Heart left ventricle (tissue), 16 donors: ENCODE results near the gene GET4. TPM values are rescaled to one million over a fixed set of nuclear protein-coding genes. Genes with fewer than 3 reads are reported as not detected.

Experiments
- ATAC-seq, 4 donors: fragments of 200-7000 bp; cut with Tn5 transposase; one replicate each; pipeline ENCODE4 v1.9.1; 2020 to 2022; ENCODE audit warnings: moderate library complexity in 4 of 4, mild to moderate bottlenecking in 3 of 4, moderate number of reproducible peaks in 1 of 4
- DNase-seq, 5 donors: peaks; one replicate each; pipeline ENCODE4 v3.0.0-alpha.2; 2020
- H3K27ac ChIP-seq, 12 donors: fragments of 200-600 bp; sonication (generic) in 4 of 12; one replicate each; pipeline versions ENCODE4 v1.5.0 to v1.8.0; 2016 to 2022; ENCODE audit warnings: mild to moderate bottlenecking in 2 of 12
- H3K27me3 ChIP-seq, 9 donors: fragments of 200-600 bp; sonication (generic) in 2 of 9; one replicate each; pipeline versions ENCODE4 v1.5.1 to v1.8.0; 2016 to 2022; ENCODE audit warnings: mild to moderate bottlenecking in 3 of 9
- H3K36me3 ChIP-seq, 9 donors: fragments of 200-600 bp; sonication (generic) in 2 of 9; one replicate each; pipeline versions ENCODE4 v1.5.0 to v1.8.0; 2018 to 2022; ENCODE audit warnings: mild to moderate bottlenecking in 2 of 9
- H3K4me1 ChIP-seq, 12 donors: fragments of 200-600 bp; sonication (generic) in 4 of 12; one replicate each; pipeline versions ENCODE4 v1.5.0 to v1.8.0; 2016 to 2022; ENCODE audit warnings: mild to moderate bottlenecking in 3 of 12
- H3K4me3 ChIP-seq, 12 donors: fragments of 200-600 bp; sonication (generic) in 4 of 12; one replicate each; pipeline versions ENCODE4 v1.5.0 to v1.8.0; 2017 to 2022; ENCODE audit warnings: mild to moderate bottlenecking in 9 of 12, moderate library complexity in 4 of 12
- H3K9me3 ChIP-seq, 12 donors: fragments of 200-600 bp; sonication (generic) in 4 of 12; one replicate each; pipeline versions ENCODE4 v1.5.0 to v1.8.0; 2016 to 2022; ENCODE audit warnings: mild to moderate bottlenecking in 1 of 12
- POLR2A ChIP-seq, 2 donors: fragments of 450-650 bp; IDR thresholded peaks; one replicate each; pipeline ENCODE4 v1.6.1; 2017; ENCODE audit warnings: antibody characterized with exemption in 2 of 2, mild to moderate bottlenecking in 2 of 2, moderate library complexity in 2 of 2
- WGBS, 4 donors: extraction: QIAGEN DNeasy Blood & Tissue Kit in 2 of 4; methylation state at CpG; one replicate each; pipeline versions ENCODE4 v1.1.5 to v1.1.7; 2013 to 2018; 5-methylcytosine and 5-hydroxymethylcytosine counted together
- intact Hi-C, 10 donors: fragments of 100-400 bp; cut with DNase I; formaldehyde crosslinking; loops; one replicate each; pipeline versions ENCODE4 v1.11.1 to v1.14.2; 2022
- polyA plus RNA-seq, 2 donors: library from polyadenylated mRNA; stranded (reverse); fragments of 200-250 nt; gene quantifications; one replicate each; pipeline ENCODE4 v1.2.3, GENCODE V29; 2013
- total RNA-seq, 9 donors: library from RNA; depleted of rRNA in 2 of 9; stranded (reverse); fragments of >200 nt in 2 of 9; fragmentation: NEBNext Ultra II Directional in 3 of 9; extraction: Animal tissue kit (Norgen Biotek cat#: 25700) in 3 of 9; gene quantifications; one replicate each; pipeline versions ENCODE4 v1.1.0 to v1.2.4, GENCODE V29; 2016 to 2023
- TF ChIP-seq, protein P1 (sequence below), 12 donors: fragments of 200-600 bp; sonication (generic) in 4 of 12; IDR thresholded peaks; one replicate each; pipeline versions ENCODE4 v1.5.0 to v1.8.0; 2018 to 2022; ENCODE audit warnings: antibody characterized with exemption in 12 of 12, mild to moderate bottlenecking in 5 of 12
- donor health status: ischemic (EF 13 %, LVEDD 7.1; RV severe dilation, severe dysfunction).
- donor health status: healthy with polysubstance abuse.
- donor health status: DM: no; HTN: yes; CAD: no.
- donor health status: DM: no; HTN: no; CAD: no.
- donor health status: ischemic (EF 25% LVEDD 6.9; RV normal size, moderate dysfunction).
- donor health status: ischemic (EF 25% LVEDD 5.7; RV mildly dilated, moderate dysfunction).
- donor health status: healthy.
- donor health status: DM: yes; HTN: yes; CAD: no.
- donor health status: ischemic (EF 35%, LVEDD 5.7; RV mildly dilated, moderate dysfunction).
- donor health status: nonischemic (EF 11% LVEDD 7.7; RV severe dilation, severe dysfunction).
- donor health status: DM: yes; HTN: yes; CAD: no.
- donor health status: PGD.
- donor health status: ischemic (EF 29% LVEDD 5.4; RV normal size, mild dysfunction).
- donor health status: nonischemic (EF 23%, LVEDD 6.1; RV moderate dilation, normal function).

Gene GET4
- total and polyA plus RNA-seq, 11 donors = 14.6 to 34.1 (median 19.7) TPM

DNA sequence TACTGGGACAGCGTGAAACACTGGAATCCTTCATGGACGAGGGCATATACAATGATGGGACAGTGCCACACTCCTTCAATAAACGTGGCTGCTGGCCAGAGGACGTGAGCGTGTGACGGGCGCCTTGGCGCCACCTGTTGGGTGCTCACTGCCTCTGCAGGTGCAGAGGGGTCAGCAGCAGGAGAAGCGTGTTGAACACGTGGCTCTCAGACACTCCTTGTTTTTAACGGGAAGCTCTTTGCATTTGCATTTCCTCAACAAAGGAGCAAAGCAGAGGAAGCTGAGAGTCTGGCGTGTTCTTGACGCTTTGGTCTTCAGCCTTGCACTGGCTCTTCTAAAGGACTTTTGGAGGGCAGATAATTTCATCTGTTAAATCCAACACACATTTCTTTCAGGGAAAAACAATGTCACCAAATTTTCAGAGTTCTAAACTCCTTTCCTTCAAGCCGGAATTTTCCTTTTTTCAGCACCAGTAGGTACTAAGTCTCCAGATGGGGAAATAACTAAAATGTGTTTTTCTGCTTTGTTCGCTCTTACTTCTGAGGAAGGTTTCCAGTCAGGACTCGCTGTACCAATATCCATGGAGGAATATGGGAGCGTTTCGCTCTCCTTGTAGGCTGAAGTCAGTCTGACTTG, 2.9 kb upstream of the GET4 start:
- peaks cover 10 to 58% (median 32%) of the 10 kb centered on the region in 12 donors for H3K4me1 ChIP-seq
- H3K9me3 ChIP-seq = no peaks in the 10 kb centered on the region
- no peak for TF ChIP-seq POLR2A (IDR thresholded peaks at IDR 0.05)
- TF ChIP-seq, protein P1, sequence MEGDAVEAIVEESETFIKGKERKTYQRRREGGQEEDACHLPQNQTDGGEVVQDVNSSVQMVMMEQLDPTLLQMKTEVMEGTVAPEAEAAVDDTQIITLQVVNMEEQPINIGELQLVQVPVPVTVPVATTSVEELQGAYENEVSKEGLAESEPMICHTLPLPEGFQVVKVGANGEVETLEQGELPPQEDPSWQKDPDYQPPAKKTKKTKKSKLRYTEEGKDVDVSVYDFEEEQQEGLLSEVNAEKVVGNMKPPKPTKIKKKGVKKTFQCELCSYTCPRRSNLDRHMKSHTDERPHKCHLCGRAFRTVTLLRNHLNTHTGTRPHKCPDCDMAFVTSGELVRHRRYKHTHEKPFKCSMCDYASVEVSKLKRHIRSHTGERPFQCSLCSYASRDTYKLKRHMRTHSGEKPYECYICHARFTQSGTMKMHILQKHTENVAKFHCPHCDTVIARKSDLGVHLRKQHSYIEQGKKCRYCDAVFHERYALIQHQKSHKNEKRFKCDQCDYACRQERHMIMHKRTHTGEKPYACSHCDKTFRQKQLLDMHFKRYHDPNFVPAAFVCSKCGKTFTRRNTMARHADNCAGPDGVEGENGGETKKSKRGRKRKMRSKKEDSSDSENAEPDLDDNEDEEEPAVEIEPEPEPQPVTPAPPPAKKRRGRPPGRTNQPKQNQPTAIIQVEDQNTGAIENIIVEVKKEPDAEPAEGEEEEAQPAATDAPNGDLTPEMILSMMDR (IDR thresholded peaks at IDR 0.05) = peak; percentile 89 to 98 (median 93)
- ATAC-seq = peak; percentile 40 to 69 (median 43)
- H3K27ac ChIP-seq = peak overlapping the region in 11 of 12 donors; percentile 27 to 79 (median 65)
- H3K27me3 ChIP-seq = no peaks in the 10 kb centered on the region
- peaks cover 0 to 58% (median 39%) of the 10 kb centered on the region in 9 donors for H3K36me3 ChIP-seq
- DNase-seq = peak; percentile 80 to 91 (median 85)
- WGBS, 4 donors = 27 to 31% (median 28%) methylated on average over 18 of the region's 18 CpGs
- H3K4me3 ChIP-seq = no peak overlapping the region
- intact Hi-C loops = loop anchor here (1.0 to 10.0 kb wide), 13 partner anchors 36 to 556 kb away; partner anchors contain the start of genes PDGFA (in 1 of the 10) and SUN1 (in 1 of the 10)

DNA sequence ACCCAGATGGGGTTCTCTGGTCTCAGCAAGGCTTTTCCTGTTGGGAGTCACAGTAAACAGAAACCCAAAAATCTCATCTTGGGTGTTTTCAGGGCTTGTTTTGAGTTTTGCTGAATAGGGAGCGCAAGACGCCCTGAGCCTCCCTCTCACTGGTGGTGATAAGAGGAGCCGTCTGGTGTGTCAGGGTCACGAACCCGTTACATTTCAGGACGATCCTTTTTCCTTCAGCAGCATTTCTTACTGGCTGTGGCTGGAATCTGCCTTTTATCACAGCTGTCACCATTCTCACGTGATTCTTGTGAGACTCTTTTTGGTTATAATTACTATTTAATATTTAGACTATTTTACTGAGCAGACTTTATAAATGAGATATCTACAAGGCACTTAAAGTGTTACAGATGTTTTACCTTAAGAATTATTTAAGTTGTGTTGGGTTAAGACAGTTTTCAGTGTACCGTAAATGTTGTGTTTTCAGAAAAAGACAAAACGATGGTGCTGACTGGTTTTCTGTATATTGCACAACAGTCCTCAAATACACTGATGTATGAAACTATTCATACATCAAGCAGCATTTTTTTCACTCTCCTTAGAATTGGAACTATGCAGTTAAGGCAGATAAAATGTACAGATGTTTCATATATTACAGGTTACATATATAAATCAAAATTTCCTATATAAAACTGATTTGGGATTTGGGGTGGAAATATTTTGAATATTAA, 2.2 kb upstream of the GET4 start:
- intact Hi-C loops = loop anchor here in 9 of 10 donors (2.0 to 10.0 kb wide), 9 partner anchors 37 to 557 kb away; partner anchors contain the start of genes PDGFA (in 1 of the 9) and SUN1 (in 1 of the 9)
- DNase-seq = peak in 1 of 5 donors; percentile 10
- no peak overlapping the region for H3K4me3 ChIP-seq

DNA sequence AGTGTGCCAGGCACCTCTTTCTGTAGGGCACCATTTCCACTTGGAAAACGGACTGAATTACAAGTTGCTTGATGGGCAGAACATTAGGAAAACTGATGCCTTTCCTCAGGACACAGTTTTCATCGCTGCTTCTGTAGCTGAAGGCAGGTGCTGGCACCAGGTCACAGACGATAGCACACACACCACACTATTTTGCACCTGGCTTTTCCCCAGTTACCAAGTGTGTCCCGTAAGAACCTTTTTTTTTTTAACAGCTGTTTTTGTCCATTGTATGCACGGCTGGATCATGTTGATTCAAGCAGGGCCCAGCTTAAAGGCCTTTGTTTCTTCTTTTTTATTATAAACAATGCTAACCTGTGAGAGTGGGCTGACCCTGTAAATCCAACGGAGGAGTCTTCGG, 1.3 kb upstream of the GET4 start:
- Histone ChIP-seq H3K4me3 (no peak overlapping the region), H3K27ac (peak overlapping the region in 7 of 12 donors; percentile 59 to 89 (median 84)), H3K9me3 (no peaks in the 10 kb centered on the region), H3K36me3 (peaks cover 0 to 53% (median 35%) of the 10 kb centered on the region in 9 donors), H3K4me1 (peaks cover 10 to 61% (median 37%) of the 10 kb centered on the region in 12 donors), H3K27me3 (no peaks in the 10 kb centered on the region)
- intact Hi-C loops = loop anchor here in 4 of 10 donors (2.0 to 10.0 kb wide), 5 partner anchors 88 to 550 kb away; partner anchors contain the start of gene PDGFA (in 1 of the 4)
- ATAC-seq (no peak), DNase-seq (no peak)
- 77 to 81% (median 79%) methylated on average over 7 of the region's 7 CpGs for WGBS, 4 donors
- TF ChIP-seq, protein P1 (IDR thresholded peaks at IDR 0.05) = no peak
- TF ChIP-seq POLR2A (IDR thresholded peaks at IDR 0.05) = no peak

More for the DNA sequence above, 2.2 kb upstream of the GET4 start:
- peaks cover 10 to 59% (median 37%) of the 10 kb centered on the region in 12 donors for H3K4me1 ChIP-seq
- no peak for ATAC-seq
- peak overlapping the region in 11 of 12 donors; percentile 27 to 79 (median 65) for H3K27ac ChIP-seq
- H3K27me3 ChIP-seq = no peaks in the 10 kb centered on the region
- H3K9me3 ChIP-seq = no peaks in the 10 kb centered on the region
- H3K36me3 ChIP-seq = peaks cover 0 to 60% (median 40%) of the 10 kb centered on the region in 9 donors
- 51 to 66% (median 60%) methylated on average over 9 of the region's 9 CpGs for WGBS, 4 donors
- TF ChIP-seq, protein P1 (IDR thresholded peaks at IDR 0.05) = no peak
- no peak for TF ChIP-seq POLR2A (IDR thresholded peaks at IDR 0.05)
